ENCODE measurements around the gene RNF220. TPM values are rescaled to one million over a fixed set of nuclear protein-coding genes. Genes with fewer than 3 reads are reported as not detected.
A peak's percentile ranks its signal among the peaks of the same experiment; 100 is the strongest.

Gene RNF220
- total RNA-seq, 4 donors from 2014 or later, result 54.2 to 94.0 (median 88.8) TPM

GRCh38 chr1:44367944-44368343 is 37.1 kb upstream of the RNF220 start:
- no peak for TF ChIP-seq CTCF (IDR thresholded peaks at IDR 0.05)
- ATAC-seq (ENCODE audit: low FRiP score), result no peak

GRCh38 chr1:44368471-44369151 is 36.4 kb upstream of the RNF220 start:
- no peak for TF ChIP-seq CTCF (IDR thresholded peaks at IDR 0.05)
- DNase-seq (ENCODE audit: low spot score), result no peak
- ATAC-seq (ENCODE audit: low FRiP score), result no peak

More at GRCh38 chr1:44367944-44368343, 37.1 kb upstream of the RNF220 start:
- DNase-seq (ENCODE audit: low spot score), result no peak

GRCh38 chr1:44371206-44371605 is 33.8 kb upstream of the RNF220 start:
- ATAC-seq (ENCODE audit: low FRiP score), result no peak

GRCh38 chr1:44375547-44375946 is 29.5 kb upstream of the RNF220 start:
- ATAC-seq (ENCODE audit: low FRiP score), result no peak

More at GRCh38 chr1:44371206-44371605, 33.8 kb upstream of the RNF220 start:
- DNase-seq (ENCODE audit: low spot score), result no peak
- TF ChIP-seq CTCF (IDR thresholded peaks at IDR 0.05), result no peak

GRCh38 chr1:44377925-44378784 is 26.9 kb upstream of the RNF220 start:
- DNase-seq (ENCODE audit: low spot score), result no peak
- no peak for ATAC-seq (ENCODE audit: low FRiP score)
- peak in 1 of 3 donors; percentile 59 for TF ChIP-seq CTCF (IDR thresholded peaks at IDR 0.05)

More at GRCh38 chr1:44375547-44375946, 29.5 kb upstream of the RNF220 start:
- no peak for TF ChIP-seq CTCF (IDR thresholded peaks at IDR 0.05)
- no peak for DNase-seq (ENCODE audit: low spot score)

- DNase-seq (ENCODE audit: low spot score) (no peak), ATAC-seq (ENCODE audit: low FRiP score) (no peak)
- no peak for TF ChIP-seq CTCF (IDR thresholded peaks at IDR 0.05)
Measured at GRCh38 chr1:44380666-44381177, 24.3 kb upstream of the RNF220 start.

Measured in omental fat pad (tissue), 4 donors.